IMR-90 (cell line): ENCODE measurements around the gene PLCXD1.
"Not testable (repeated sequence)": the region's sequence is repeated elsewhere in the genome, so short reads cannot be mapped to it uniquely, and the experiment has no call there.

Experiments
- BHLHE40 ChIP-seq: fragments of 150-350 bp; IDR thresholded peaks from 2 replicates; pipeline ENCODE4 v1.6.1; 2016; ENCODE audit warnings: mild to moderate bottlenecking, low read depth, low read length
- CEBPB ChIP-seq: IDR thresholded peaks from 2 replicates; pipeline ENCODE4 v1.6.1; 2012; ENCODE audit warnings: low read depth, low read length, improper control_type of control experiment
- CHD1 ChIP-seq: IDR thresholded peaks from 2 replicates; pipeline ENCODE4 v1.6.1; 2012; ENCODE audit warnings: low read depth, low read length, improper control_type of control experiment
- CTCF ChIP-seq: conservative IDR thresholded peaks from 2 replicates; pipeline ENCODE4 v1.5.1; 2012; ENCODE audit warnings: mild to moderate bottlenecking, low read depth, low read length, improper control_type of control experiment
- ELK1 ChIP-seq: fragments of 150-350 bp; IDR thresholded peaks from 2 replicates; pipeline ENCODE4 v1.6.1; 2016; ENCODE audit warnings: low read depth, mild to moderate bottlenecking, low read length, moderate library complexity, borderline replicate concordance
- FOS ChIP-seq: fragments of 150-350 bp; IDR thresholded peaks from 2 replicates; pipeline ENCODE4 v1.6.1; 2016; ENCODE audit warnings: low read depth, low read length
- MAFK ChIP-seq: IDR thresholded peaks from 2 replicates; pipeline ENCODE4 v1.6.1; 2012; ENCODE audit warnings: low read depth, low read length, improper control_type of control experiment
- MXI1 ChIP-seq: IDR thresholded peaks from 2 replicates; pipeline ENCODE4 v1.6.1; 2012; ENCODE audit warnings: low read depth, mild to moderate bottlenecking, low read length, moderate library complexity, borderline replicate concordance
- POLR2A ChIP-seq: IDR thresholded peaks from 2 replicates; pipeline ENCODE4 v1.6.1; 2012; ENCODE audit warnings: mild to moderate bottlenecking, low read depth, low read length
- RAD21 ChIP-seq: IDR thresholded peaks from 2 replicates; pipeline ENCODE4 v1.6.1; 2012; ENCODE audit warnings: low read length, improper control_type of control experiment
- SMC3 ChIP-seq: fragments of 150-350 bp; IDR thresholded peaks from 2 replicates; pipeline ENCODE4 v1.6.1; 2016; ENCODE audit warnings: low read depth, mild to moderate bottlenecking, antibody characterized with exemption, low read length, moderate library complexity

GRCh38 chrX:282000-282681, 960 bp downstream of the PLCXD1 start:
- TF ChIP-seq CTCF, POLR2A, FOS, MXI1, RAD21, CHD1, MAFK, BHLHE40, SMC3, ELK1: not testable (repeated sequence)
- TF ChIP-seq CEBPB: 0 out of 2 replicates have a peak, but pooled peaks have one; percentile 4
